Activated CD8-positive, alpha-beta memory T cell treated with anti-CD3 and anti-CD28 coated beads for 36 hours (primary cell): Measurements from ENCODE around the gene SLC13A4. TPM values are rescaled to one million over a fixed set of nuclear protein-coding genes. Genes with fewer than 3 reads are reported as not detected.

Experiments used
- CTCF ChIA-PET: fragments of 350-600 bp; sonication (Branson Sonifier 250); formaldehyde crosslinking; loops from one replicate; lab custom pipeline; 2021; ENCODE audit warnings: antibody characterized with exemption; lab: Charles Lee
- POLR2A ChIA-PET: fragments of 350-600 bp; sonication (Branson Sonifier 250); formaldehyde crosslinking; loops from one replicate; lab custom pipeline; 2021; ENCODE audit warnings: antibody characterized with exemption; lab: Charles Lee
- total RNA-seq, 2 experiments: library from RNA; stranded (reverse); gene quantifications; one replicate each; pipeline ENCODE4 v1.2.3, GENCODE V29; 2021

The SLC13A4 gene
- total RNA-seq, 2 experiments from 2014 or later = not detected

DNA sequence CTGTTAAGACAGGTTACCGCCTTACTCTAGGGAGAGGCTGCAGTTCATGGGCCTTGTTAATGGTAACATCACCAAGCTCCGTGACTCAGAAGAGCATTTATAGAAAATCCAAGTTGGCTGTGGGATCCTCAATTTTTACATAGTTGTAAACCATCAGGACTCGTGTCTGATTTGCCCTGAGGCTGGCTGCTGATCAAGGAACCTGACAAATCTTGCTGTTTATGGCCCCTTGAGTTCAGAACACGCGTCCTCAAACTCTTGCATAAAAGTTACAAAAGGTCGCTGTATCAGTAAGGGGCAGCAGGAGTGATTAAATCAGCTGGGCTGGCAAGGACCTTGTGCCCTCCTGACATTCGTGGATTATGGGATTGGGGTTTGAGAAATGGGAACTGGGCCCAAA lies 4.6 kb downstream of the SLC13A4 start:
- ChIA-PET CTCF (no interaction called here), POLR2A (no interaction called here)

DNA sequence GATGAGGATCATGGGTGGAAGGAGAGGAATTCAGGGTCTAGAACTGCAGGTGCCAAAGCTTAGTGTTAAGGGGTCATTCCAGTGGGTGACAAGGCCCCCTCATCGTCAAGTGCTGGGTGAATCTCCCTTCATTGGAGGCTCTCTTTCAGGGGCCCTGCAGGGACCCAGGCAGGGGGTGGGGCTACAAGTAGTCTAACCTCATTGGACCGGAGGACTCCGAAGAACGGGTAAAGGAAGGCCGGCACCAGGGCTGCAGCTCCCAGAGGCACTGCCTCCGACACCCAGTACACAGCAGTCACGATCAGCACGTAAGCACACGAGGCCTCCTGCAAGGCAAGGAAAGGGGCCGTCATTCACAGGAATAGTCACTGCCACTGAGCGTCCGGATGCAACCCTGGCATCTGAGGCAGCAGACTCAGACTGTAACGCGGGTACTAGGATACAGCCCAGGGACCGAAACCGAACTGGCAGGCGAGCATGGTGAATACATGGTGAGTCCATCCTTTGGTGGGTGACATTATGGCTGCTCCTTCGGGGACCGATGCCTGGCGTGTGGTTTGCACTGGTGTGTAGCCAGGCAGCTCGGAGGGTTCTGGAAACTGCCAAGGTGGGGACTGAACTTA lies 6.7 kb downstream of the SLC13A4 start:
- ChIA-PET POLR2A (no interaction called here), CTCF (no interaction called here)

DNA sequence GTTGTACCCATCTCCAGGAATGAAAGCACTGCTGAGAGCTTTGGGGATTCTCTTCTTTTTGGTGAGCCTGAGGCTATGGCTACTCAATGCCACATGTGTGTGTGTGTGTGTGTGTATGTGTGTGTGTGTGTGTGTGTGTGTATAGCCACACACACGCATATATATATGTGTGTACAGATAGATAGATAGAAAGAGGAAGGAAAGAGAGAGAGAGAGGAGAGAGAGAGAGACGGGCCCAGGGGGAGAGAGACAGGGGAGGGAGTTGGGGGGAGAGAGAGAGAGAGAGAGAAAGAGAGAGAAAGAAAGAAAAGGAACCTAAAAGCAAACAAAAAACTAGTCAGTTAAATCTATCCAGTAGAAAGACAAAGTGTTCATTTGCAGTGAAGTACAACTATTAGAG lies 8.3 kb downstream of the SLC13A4 start:
- CTCF ChIA-PET = interaction anchor here (1.3 kb wide), 1 partner anchor 8 kb away, joined by 4 read pairs; no protein-coding TSS in a partner anchor
- POLR2A ChIA-PET = no interaction called here

DNA sequence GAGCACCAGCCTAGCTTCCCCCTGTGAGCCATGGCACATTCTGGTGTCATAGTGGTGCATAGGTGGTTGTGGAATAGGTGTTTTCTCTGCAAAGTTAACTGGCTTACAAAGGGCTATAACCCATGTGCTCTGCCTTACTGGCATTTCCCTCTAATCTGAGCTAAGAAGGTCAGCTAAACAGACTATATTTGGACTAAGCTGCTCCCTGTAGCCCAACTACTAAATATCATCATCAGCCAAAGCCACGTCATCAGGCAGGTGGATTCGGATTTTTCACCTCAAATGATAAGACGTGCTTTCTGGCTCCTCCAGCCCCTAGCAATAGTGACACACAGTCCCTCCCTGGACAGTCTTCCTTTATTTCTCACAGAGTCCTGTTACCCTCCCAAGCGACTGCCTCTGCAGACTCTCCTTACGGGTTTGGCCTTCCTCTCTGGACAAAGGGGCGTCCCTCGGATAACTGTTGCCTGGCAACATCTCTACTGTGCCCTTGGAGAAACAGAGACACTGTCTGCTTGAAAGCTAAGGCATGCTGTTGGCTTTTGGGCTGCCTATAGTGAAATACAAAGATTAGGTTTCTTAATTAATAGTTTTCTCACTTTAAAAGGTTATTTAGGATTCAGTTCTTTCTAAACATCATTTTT lies 9.1 kb downstream of the SLC13A4 start:
- CTCF ChIA-PET = no interaction called here

DNA sequence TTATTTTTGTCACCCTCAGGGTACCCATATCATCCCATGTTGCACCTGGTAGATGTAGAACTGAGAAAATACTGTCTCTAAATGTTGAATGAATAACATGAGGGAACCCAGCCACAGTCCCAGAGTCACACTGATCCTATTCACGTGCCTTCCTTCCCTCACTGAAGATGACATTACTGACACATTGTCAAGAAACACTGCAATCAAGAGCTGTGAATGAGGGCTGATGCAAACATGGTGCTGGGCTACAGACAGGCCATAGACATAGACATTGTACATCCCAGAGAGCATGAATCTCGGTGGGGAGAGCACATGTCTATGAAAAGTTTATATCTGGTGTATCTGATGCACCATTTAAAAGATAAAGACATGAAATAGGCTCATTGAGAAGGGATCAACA lies 9.8 kb downstream of the SLC13A4 start:
- CTCF ChIA-PET = no interaction called here
- POLR2A ChIA-PET = no interaction called here

More for the DNA sequence above, 9.1 kb downstream of the SLC13A4 start:
- POLR2A ChIA-PET = no interaction called here

DNA sequence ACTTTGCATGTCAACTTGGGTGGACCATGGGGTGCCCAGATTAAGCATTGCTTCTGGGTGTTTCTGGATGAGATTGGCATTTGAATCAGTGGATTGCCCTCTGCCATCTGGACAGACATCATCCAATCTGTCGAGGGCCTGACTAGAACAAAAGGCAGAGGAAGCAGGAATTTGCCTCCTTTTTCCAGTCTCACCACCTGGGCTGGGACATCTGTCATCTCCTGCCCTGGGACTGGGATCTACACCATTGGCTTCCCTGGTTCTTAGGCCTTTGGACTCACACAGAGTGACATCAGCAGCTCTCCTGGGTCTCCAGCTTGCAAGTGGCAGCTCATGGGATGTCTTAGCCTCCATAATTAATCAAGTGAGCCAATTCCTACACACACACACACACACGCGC lies 10.3 kb downstream of the SLC13A4 start:
- POLR2A ChIA-PET = no interaction called here
- CTCF ChIA-PET = no interaction called here

DNA sequence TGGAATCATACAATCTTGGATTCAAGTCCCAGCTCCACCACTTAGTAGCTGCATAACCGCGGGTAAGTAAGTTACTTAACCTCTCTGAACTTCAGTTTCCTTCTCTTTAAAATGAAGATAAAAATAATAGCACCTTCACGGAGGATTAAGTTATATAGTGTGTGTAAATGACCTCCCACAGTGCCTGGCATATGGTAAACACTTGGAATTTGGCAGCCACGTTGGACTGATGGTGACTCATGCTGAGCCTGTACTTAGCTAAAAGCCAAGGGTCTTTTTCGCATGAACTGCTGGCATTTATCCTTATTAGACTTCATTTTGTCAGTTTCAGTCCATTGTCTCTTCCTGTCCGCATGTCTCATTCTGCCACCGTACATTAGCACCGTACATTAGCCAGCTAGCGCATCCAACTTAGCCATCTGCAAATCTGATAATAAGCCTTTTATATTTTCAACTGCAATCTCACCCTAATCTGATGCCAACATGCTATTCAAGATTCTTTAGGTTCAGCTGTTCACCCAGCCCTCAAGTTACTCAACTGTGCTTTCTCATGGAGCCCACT lies 11.2 kb downstream of the SLC13A4 start:
- ChIA-PET CTCF (no interaction called here), POLR2A (no interaction called here)

DNA sequence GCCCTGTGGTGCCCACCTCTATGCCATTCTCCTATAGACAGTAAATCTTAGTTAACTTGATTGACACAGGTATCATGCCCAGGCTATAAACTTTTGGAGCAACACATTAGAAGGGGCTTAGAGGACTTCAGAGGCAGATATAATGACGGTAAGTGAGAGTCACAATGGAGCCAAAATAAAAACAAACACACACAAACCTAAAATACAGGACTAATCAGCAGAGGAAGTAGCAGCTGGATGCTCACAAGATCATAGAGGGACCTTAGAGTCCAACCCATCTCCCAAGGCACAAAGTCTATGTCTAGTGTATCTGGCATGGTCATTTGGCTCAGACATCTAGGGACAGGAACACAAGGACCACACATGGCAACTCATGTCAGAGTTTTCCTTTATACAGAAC lies 12.3 kb downstream of the SLC13A4 start:
- CTCF ChIA-PET = no interaction called here

DNA sequence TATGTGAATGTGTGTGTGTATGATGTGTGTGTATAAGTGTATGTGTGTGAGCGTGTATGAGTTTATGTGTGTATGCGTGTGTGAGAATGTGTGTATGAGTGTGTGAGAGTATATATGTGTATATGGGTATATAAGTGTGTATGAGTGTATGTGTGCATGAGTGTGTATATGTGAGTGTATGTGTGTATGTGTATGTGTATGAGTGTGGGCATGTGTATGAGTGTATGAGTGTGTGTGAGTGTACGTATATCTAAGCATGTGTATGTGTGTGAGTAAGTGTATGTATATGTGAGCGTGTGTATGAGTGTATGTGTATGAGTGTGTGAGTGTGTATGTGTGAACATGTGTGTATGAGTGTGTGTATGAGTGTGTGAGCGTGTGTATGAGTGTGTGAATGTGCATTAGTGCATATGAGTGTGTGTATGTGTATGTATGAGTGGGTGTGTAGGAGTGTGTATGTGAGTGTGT lies 12.9 kb downstream of the SLC13A4 start:
- POLR2A ChIA-PET = no interaction called here
- CTCF ChIA-PET = no interaction called here

More for the DNA sequence above, 12.3 kb downstream of the SLC13A4 start:
- POLR2A ChIA-PET = no interaction called here

DNA sequence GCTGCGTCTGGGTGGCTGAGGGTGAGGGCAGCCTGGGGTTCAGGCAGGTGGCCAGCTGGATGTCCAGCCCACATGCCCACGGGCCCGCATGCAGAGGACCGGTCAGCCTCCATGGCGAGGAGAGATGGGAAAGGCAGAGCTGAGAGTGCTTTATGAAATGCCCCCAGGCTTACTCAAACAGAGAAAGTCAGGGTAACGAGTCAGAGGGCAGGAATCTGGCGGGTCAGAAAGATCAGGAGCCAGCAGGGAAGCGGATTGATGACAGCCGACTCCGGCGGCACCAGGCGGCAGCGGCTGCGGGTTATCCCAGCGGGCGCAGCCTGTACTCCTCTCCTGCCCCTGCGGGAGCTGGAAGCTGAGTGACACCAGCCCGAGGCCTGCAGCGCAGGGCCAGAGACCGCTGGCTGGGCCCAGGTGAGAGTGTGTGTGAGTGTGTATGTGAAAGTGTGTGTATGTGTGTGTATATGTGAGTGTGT lies 13.4 kb downstream of the SLC13A4 start:
- CTCF ChIA-PET = no interaction called here
- POLR2A ChIA-PET = no interaction called here

DNA sequence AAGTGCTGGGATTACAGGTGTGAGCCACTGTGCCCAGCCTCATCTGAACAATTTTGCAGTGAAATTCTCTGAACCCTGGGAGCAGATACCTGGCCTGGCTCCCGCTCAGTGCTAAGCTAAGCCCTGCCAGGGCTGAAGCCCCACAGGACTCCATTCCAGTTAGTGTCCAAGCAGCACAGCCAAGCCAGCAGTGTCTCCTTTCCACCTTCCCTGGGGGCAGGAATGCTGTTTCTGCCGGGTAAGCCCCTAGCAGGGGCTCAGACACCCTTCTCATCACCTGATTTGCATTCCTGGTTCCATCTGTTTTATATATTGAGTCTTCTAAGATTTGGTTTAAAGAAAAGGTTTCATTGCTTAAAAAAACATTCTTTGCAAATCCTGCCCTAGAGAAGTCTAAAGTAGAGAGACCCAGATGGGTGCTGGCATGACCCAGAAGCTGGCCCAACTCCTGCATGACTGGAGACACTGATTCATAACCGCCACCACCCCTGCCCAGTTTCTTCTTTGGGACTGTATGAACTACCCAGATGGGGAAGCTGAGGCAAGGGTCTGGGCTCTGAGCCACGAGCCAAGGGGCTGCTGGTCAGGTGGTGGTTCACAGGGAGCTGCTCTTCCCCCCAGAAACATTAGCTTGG lies 14.0 kb downstream of the SLC13A4 start:
- CTCF ChIA-PET = no interaction called here

DNA sequence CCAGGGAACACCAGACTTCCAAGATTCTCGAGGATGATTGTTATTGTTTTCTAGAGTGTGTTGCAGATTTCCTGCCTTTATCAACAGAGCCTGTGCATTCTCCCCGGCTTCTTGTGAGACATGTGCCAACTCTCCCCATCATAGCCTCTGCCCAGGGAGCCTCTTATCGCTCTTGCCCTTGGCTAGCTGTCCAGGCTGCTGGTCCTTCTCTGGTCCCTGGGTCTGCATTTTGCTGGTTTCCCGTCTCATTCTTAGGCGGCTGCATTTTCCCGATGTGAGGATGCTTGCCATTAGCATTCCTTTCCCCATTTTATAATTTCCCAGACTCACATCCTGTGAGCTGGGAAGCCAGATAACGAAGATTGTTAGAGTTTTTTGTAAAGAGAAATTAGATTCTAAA lies 15.2 kb downstream of the SLC13A4 start:
- ChIA-PET CTCF (interaction anchor here (0.6 to 0.7 kb wide), 2 partner anchors 216 to 997 kb away, joined by 4 to 5 read pairs; no protein-coding TSS in a partner anchor), POLR2A (no interaction called here)

More for the DNA sequence above, 14.0 kb downstream of the SLC13A4 start:
- POLR2A ChIA-PET = no interaction called here

DNA sequence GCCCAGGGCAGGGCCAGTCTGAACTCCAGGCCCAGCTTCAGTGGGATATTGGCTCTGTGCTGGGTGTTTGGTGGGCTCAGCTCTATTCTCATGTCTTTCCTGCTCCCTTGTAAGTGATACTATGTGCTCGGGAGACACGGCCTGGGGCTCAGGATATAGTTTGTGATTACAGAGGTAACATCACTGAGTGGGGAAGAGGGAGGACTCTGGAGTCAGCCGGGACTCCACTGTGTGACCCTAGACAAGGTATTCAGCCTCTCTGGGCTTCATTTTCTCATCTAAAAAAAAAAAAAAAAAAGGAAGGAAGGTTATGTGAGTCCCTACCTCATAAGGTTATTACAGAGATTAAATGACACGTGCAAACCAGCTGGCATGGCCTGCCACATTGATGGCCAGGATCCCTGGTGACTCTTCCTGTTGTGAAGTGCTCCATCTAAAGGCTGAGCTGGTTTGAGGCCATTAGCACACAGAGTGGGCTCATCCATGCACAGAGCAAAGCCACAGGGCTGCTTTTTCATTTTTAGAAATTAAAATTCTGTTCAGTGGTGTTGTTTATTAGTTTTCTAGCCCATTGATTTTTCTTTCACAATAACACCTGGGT lies 15.7 kb downstream of the SLC13A4 start:
- ChIA-PET CTCF (interaction anchor here (0.6 to 0.7 kb wide), 3 partner anchors 22 to 996 kb away, joined by 3 to 5 read pairs (median 4); no protein-coding TSS in a partner anchor), POLR2A (no interaction called here)

DNA sequence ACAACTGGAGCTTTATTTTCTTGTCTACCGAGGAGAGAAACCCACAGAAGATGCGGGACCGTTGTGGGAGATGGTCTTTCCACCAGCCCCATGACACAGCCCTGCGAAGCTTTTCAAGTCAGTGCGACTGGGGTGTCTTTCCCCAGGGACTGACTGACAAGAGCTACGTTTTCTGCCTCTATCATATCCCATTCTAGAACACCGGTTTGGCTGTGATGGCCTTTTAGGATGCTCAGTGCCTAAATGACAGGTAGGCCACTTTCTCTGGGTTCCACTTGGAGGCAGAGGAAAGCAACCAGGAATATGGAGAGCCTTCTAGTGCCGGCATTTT lies 16.9 kb downstream of the SLC13A4 start:
- CTCF ChIA-PET = interaction anchor here (0.9 to 1.5 kb wide), 3 partner anchors 9 to 37 kb away, joined by 3 to 4 read pairs (median 4); no protein-coding TSS in a partner anchor
- POLR2A ChIA-PET = interaction anchor here (0.8 kb wide), 1 partner anchor 30 kb away, joined by 3 read pairs; no protein-coding TSS in a partner anchor

DNA sequence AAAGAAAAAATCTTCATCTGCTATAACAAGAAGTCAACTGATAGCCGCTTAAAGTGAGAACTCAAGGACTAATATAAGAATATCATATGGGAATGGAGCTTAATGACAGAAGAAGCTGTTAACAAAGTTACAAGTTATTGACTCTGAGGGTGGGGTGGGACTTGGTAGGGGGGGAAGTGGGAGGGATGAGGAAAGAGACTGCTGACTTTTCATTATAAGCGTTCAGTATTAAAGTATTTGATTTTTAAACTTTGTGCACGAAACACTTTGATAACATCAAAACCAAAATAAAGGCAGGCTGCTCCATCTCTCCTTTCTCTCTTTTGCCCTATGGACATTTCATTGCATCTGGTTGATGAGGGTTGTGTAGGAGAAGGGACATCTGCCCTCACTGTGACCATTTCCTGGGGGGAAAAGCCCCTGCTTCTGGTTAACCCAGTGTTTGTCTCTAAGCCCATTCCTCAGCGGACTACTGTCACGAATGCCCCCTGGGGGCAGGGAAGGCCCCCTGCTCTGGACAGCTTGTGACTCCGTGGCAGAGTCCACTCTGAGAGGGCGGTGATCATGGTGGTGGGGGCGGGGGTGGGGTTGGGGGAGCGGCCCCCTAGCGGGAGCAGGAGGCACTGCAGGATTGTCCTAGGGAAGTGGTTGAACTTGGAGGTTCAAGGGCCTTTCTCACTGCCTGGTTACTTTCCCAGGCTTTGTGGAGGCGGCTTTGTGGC lies 17.4 kb downstream of the SLC13A4 start:
- CTCF ChIA-PET = interaction anchor here (0.9 to 1.5 kb wide), 4 partner anchors 9 to 36 kb away, joined by 3 to 4 read pairs (median 4); no protein-coding TSS in a partner anchor
- POLR2A ChIA-PET = no interaction called here

DNA sequence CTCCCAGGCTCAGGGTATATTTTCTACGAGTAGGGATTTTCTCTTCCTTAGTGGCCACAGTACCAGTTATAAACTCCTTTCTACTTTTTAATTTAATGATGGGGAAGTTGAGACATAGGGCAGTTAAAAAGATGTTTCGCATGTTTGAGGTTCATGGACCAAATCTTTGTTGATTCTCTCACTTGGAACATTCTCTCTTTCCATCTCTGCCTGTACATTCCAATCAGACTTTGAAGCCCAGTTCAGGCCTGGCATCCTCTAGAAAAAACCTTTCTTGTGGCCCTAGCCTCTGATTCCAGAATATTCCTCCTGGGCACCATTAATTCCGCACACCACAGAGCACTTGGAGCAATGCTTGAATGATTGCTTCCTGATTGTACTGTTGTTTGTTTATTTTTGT lies 18.5 kb downstream of the SLC13A4 start:
- POLR2A ChIA-PET = no interaction called here
- CTCF ChIA-PET = interaction anchor here (1.0 kb wide), 2 partner anchors 8 to 90 kb away, joined by 3 to 4 read pairs; no protein-coding TSS in a partner anchor

DNA sequence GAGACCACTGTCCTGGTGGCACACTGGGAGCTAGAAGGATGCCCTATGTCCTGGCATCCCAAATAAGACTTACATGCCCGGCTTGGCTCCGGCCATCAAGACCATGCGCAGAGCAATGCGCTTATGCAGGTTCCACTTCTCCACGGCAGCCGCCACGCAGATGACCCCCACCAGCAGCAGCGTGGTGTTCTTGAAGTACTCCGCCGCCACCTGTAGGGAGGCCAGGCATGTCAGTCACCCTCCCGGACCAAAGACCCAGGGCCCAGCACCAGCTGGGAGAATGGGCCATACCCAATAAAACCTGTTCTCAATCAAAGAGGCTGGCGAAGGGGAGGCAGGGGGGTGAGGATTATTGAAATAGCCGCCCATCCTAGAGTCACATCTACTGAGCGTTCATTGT lies 19.9 kb downstream of the SLC13A4 start:
- POLR2A ChIA-PET = no interaction called here
- CTCF ChIA-PET = no interaction called here

DNA sequence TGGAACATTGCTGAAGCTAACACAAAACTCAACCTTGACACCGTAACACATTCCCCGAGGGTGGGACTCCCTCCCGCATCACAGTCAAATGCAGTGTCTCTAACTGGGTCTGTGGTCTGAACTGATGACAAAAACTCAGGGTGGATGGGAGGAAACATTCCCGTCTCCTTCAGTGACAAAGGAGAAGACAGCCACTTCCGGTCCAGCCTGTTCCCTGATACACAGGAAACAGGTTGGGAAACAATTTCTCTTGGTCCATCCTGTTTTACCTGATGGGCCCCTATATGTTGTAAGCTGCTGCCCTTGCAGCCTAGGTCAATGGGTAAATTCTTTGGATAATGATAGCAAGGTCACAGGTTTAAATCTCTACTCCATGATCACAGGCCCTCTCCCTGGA lies 20.4 kb downstream of the SLC13A4 start:
- ChIA-PET POLR2A (no interaction called here), CTCF (no interaction called here)
